22Rv1 (cell line): ENCODE results near the gene ADORA1.

Source experiments
- CTCF ChIP-seq: fragments of 450-650 bp; IDR thresholded peaks from 2 replicates; pipeline ENCODE4 v1.5.1; 2017; ENCODE audit warnings: mild to moderate bottlenecking
- ZFX ChIP-seq: fragments of 450-650 bp; IDR thresholded peaks from 2 replicates; pipeline ENCODE4 v1.6.1; 2017; ENCODE audit warnings: antibody characterized with exemption, borderline replicate concordance

- TF ChIP-seq CTCF = no peak
- TF ChIP-seq ZFX = no peak
These were observed 37.7 kb downstream of the ADORA1 start for GRCh38 chr1:203165101-203165799.
